Right kidney (tissue), 1 donor: ENCODE measurements around the gene NTM.
"Not testable (repeated sequence)": the region's sequence is repeated elsewhere in the genome, so short reads cannot be mapped to it uniquely, and the experiment has no call there.

Experiments used
- DNase-seq: peaks from one replicate; pipeline ENCODE4 v3.0.0-alpha.2; 2016

Gene NTM

DNA sequence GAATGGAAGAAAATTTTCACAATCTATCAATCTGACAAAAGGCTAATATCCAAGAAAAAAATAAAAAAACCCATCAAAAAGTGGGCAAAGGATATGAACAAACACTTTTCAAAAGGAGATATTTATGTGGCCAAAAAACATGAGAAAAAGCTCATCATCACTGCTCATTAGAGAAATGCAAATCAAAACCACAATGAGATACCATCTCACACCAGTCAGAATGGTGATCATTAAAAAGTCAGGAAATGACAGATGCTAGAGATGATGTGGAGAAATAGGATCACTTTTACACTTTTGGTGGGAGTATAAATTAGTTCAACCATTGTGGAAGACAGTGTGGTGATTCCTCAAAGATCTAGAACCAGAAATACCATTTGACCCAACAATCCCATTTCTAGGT is 999.7 kb downstream of the NTM start:
- DNase-seq = not testable (repeated sequence)

GRCh38 chr11:132373405-132374143 is 1003.2 kb downstream of the NTM start:
- DNase-seq = no peak

DNA sequence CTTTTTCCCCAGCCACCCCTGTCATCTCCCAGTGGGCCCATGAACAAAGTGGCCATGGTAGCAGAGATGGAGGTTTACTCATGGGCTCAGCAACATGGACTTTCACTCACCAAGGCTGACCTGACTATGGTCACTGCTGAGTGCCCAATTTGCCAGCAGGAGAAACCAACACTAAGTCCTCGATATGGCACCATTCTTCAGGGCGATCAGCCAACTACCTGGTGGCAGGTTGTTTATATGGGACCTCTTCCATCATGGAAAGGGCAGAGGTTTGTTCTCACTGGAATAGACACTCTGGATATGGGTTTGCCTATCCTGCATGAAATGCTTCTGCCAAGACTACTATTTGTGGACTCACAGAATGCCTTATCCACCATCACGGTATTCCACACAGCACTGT is 1009.1 kb downstream of the NTM start:
- no peak for DNase-seq
